Rectal smooth muscle tissue (tissue), 1 donor: Measurements from ENCODE around the gene GPR42.
"Not testable (repeated sequence)": the region's sequence is repeated elsewhere in the genome, so short reads cannot be mapped to it uniquely, and the experiment has no call there.

Experiments
- H3K27ac ChIP-seq: one replicate; pipeline ENCODE4 v1.7.0; 2013; ENCODE audit warnings: low read depth, low read length, inconsistent platforms
- H3K27me3 ChIP-seq: one replicate; pipeline ENCODE4 v1.7.0; 2013; ENCODE audit warnings: low read length; ENCODE audit not compliant: control insufficient read depth, insufficient read depth
- H3K36me3 ChIP-seq: one replicate; pipeline ENCODE4 v1.7.0; 2013; ENCODE audit warnings: low read length; ENCODE audit not compliant: control insufficient read depth, insufficient read depth
- H3K4me1 ChIP-seq: one replicate; pipeline ENCODE4 v1.7.0; 2013; ENCODE audit warnings: low read length; ENCODE audit not compliant: control insufficient read depth, insufficient read depth
- H3K4me3 ChIP-seq: one replicate; pipeline ENCODE4 v1.7.0; 2013; ENCODE audit warnings: low read length
- H3K9ac ChIP-seq: one replicate; pipeline ENCODE4 v1.7.0; 2013; ENCODE audit warnings: low read length

The GPR42 gene

DNA sequence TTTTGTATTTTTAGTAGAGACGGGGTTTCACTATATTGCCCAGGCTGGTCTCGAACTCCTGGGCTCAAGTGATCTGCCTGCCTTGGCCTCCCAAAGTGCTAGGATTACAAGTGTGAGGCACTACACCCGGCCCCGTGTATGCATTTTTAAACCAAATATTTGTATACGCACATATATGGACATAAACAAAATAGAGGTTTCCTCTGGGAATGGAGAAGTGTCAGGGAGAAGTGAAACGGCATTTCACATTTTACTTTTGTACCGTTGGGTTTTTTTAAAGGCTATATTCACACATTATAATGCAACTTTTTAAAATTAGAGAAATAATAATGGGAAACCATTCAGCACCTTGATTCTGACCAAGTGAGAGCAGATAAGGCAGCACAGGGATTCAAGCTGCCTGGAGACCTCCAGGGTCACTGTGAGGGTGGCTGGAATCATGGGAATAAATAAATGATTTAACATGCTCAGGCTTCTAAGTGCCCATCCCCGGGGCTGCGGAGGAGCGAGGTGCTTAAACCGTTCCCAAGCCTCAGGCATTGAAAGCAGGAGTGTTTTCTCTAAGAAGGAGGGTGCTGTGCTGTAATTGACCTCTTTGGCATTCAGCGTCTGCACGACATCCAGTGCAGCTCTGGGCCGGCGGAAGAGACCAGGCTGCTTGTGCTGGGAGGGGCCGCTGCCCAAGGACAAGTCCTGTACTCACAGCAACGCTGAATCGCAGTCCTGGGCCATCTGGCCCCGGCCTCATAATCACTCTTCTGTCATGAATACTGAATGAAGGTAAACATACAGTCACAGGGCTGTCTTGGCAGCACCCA lies 24.7 kb downstream of the GPR42 start:
- no peaks in the 10 kb centered on the region for H3K36me3 ChIP-seq

GRCh38 chr19:35396240-35396885 lies 25.5 kb downstream of the GPR42 start:
- H3K4me3 ChIP-seq, result no peak overlapping the region
- no peaks in the 10 kb centered on the region for H3K27me3 ChIP-seq
- no peak overlapping the region for H3K9ac ChIP-seq
- peak overlapping the region; percentile 2 for H3K27ac ChIP-seq
- no peaks in the 10 kb centered on the region for H3K36me3 ChIP-seq
- no peaks in the 10 kb centered on the region for H3K4me1 ChIP-seq

More for the DNA sequence above, 24.7 kb downstream of the GPR42 start:
- Histone ChIP-seq H3K27ac (peak overlapping the region; percentile 2), H3K27me3 (no peaks in the 10 kb centered on the region), H3K9ac (no peak overlapping the region), H3K4me1 (no peaks in the 10 kb centered on the region), H3K4me3 (no peak overlapping the region)

- no peak overlapping the region for H3K27ac ChIP-seq
- no peaks in the 10 kb centered on the region for H3K27me3 ChIP-seq
- no peaks in the 10 kb centered on the region for H3K36me3 ChIP-seq
- H3K9ac ChIP-seq, result no peak overlapping the region
- H3K4me1 ChIP-seq, result no peaks in the 10 kb centered on the region
- no peak overlapping the region for H3K4me3 ChIP-seq
These were observed 26.2 kb downstream of the GPR42 start for GRCh38 chr19:35397064-35397463.

DNA sequence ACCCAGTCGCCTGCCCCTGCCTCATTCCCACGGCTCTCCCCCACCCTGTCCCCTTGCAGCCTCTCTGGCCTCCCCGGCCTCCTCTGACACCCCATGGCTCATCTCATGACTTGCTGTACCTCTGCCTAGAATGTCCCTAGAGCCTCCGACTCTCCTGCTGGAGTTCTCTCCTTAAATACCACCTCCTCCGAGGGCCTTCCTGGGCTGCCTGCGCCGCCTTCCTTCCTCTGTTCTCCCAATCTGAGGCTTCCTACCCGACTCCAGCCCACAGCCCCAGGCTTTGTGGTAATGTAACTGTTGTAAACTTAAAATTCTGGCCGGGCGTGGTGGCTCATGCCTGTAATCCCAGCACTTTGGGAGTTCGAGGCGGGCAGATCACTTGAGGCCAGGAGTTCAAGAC lies 27.7 kb downstream of the GPR42 start:
- Histone ChIP-seq H3K27me3 (no peaks in the 10 kb centered on the region), H3K4me1 (no peaks in the 10 kb centered on the region), H3K9ac (no peak overlapping the region), H3K36me3 (no peaks in the 10 kb centered on the region), H3K4me3 (no peak overlapping the region), H3K27ac (no peak overlapping the region)

DNA sequence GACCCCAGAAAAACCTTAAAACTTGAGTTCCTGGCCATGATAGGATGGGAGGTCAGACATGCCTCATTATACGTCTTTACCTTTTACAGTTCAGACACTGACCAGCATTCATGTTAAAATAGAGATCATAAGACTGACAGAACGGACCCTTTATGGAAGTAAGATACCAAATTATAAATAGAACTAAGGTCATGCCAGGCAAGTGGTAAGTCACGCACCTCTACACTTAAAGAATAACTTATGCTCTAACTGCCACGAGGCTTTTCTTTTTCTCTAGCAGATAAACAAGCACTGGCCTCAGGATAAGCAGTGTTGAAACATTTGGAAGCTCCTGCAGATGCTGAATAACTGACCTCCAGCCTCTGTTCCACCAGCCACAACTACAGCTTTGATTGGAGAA lies 28.4 kb downstream of the GPR42 start:
- H3K4me3 ChIP-seq, result no peak overlapping the region
- no peak overlapping the region for H3K27ac ChIP-seq
- H3K4me1 ChIP-seq, result no peaks in the 10 kb centered on the region
- H3K27me3 ChIP-seq, result no peaks in the 10 kb centered on the region
- no peak overlapping the region for H3K9ac ChIP-seq
- H3K36me3 ChIP-seq, result no peaks in the 10 kb centered on the region

DNA sequence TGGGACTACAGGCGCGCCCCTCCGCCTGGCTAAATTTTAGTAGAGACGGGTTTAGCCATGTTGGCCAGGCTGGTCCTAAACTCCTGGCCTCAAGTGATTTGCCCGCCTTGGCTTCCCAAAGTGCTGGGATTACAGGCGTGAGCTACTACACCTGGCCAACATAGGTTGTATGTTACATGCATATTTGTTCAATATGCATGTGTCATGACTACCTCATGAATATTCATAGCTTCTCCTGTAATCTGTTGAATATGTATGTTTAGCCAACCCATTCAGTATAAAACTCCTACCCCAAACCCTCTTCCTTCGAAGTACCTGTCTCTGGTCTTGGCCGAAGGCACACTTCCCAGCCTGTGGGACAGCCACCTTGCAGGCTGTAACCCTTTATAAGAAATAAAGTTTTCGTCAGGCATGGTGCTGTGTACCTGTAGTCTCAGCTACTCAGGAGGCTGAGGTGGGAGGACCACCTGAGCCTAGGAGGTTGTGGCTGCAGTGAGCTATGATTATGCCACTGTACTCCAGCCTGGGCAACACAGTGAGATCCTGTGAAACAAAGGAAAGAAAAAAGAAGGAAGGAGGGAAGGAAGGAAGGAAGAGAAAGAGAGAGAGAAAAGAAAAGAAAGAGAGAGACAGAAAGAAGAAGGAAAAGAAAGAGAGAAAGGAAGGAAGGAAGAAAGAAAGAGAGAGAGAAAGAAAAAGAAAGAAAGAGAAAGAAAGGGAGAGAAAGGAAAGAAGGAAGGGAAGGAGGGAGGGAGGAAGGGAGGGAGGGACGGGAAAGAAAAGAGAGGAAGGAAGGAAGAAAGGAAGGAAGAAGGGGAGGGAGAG lies 29.3 kb downstream of the GPR42 start:
- Histone ChIP-seq H3K4me1 (no peaks in the 10 kb centered on the region), H3K9ac (no peak overlapping the region), H3K27ac (no peak overlapping the region), H3K27me3 (no peaks in the 10 kb centered on the region), H3K36me3 (no peaks in the 10 kb centered on the region), H3K4me3 (no peak overlapping the region)

- no peak overlapping the region for H3K27ac ChIP-seq
- H3K4me3 ChIP-seq, result no peak overlapping the region
- H3K4me1 ChIP-seq, result no peaks in the 10 kb centered on the region
These were observed 29.9 kb downstream of the GPR42 start for GRCh38 chr19:35400773-35401100.

DNA sequence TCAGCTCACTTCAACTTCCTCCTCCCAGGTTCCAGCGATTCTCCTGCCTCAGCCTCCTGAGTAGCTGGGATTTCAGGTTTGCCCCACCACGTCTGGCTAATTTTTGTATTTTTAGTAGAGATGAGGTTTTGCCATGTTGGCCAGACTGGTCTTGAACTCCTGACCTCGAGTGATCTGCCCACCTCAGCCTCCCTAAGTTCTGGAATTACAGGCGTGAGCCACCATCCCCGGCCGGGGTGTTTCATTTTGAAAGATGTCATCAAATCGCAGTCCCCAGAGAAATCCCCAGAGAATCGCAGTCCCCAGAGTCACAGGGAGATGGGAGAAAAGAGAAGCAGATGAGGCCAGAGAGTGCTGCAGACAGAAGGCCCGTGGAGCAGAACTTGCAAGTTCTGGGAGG lies 30.5 kb downstream of the GPR42 start:
- not testable (repeated sequence) for H3K27ac ChIP-seq, H3K4me1 ChIP-seq, H3K4me3 ChIP-seq, H3K9ac ChIP-seq, H3K36me3 ChIP-seq, H3K27me3 ChIP-seq

More at GRCh38 chr19:35400773-35401100, 29.9 kb downstream of the GPR42 start:
- Histone ChIP-seq H3K9ac (no peak overlapping the region), H3K27me3 (no peaks in the 10 kb centered on the region), H3K36me3 (no peaks in the 10 kb centered on the region)

DNA sequence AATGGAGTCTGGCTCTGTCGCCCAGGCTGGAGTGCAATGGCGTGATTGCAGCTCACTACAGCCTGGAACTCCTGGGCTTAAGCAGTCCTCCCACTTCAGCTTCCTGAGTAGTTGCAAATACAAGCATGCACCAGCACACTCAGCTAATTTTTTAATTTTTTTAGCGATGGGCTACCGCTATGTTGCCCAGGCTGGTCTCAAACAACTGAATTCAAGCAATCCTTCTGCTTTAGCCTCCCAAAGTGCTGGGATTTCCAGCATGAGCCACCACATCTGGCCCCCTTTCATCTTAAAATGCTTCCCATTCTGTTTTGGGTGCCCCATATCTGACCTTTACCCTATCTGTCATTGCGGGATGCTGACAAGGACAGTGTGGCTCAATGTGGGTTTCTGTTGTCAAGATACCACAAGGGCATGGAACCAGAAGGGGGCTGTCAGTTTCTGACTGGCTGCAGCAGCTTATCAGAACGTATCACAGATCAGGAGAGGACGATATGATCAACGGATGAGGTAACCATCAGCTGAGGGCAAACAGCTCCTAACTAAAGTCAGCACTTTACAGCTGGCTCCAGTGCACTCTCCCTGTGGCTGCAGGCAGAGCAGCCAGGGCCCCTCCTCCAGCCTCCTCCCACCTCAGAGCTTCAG lies 32.4 kb downstream of the GPR42 start:
- Histone ChIP-seq H3K9ac (no peak overlapping the region), H3K36me3 (no peaks in the 10 kb centered on the region), H3K27me3 (no peaks in the 10 kb centered on the region), H3K4me1 (no peaks in the 10 kb centered on the region), H3K4me3 (no peak overlapping the region), H3K27ac (no peak overlapping the region)

DNA sequence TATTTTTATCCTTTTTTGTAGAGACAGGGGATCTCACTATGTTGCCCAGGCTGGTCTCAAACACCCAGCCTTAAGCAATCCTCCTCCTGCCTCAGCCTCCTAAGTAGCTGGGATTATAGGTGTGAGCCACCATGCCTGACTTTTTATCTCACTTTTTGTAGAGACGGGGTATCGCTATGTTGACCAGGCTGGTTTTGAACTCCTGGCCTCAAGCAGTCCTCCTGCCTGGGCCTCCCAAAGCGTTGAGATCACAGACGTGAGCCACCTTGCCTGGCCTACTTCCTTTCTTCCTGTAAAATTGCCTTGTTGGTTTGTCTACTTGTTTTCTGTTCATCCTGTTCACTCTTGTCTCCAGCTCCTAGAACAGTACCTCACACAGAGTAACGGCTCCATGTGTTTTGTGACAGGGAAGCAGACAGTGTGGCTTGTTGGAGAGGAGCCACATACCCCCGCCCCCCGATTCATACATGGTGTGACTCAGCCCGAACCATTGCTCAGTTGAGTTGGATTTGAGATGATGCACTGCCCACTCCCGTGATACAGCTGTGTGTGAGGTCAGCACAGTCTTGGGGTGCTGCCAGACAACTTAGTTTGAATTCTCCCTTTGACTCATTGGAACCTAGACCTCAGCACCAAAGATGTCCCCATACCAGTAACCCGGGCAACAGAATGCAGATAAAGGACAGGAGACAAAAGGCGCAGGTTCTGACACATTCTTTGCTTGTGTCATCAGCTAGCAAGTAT lies 34.2 kb downstream of the GPR42 start:
- Histone ChIP-seq H3K27me3 (no peaks in the 10 kb centered on the region), H3K27ac (no peak overlapping the region), H3K36me3 (no peaks in the 10 kb centered on the region), H3K4me3 (no peak overlapping the region), H3K4me1 (no peaks in the 10 kb centered on the region), H3K9ac (no peak overlapping the region)

DNA sequence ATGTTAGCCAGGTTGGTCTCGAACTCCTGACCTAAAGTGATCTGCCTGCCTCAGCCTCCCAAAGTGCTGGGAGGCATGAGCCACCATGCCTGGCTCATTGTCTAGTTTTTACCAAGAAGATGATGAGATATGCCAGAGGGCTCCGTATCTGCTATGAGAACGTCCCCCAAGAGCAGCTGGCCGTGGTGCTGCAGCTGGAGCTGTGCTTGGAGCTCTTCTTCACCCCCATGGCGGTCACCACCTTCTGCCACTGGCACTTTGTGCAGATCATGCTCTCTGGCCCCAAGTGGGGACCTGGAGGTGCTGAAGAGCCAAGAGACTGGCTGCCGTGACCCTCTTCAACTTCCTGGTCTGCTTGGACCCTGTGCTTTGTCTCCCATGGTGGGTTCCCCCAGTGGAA lies 36.8 kb downstream of the GPR42 start:
- Histone ChIP-seq H3K27me3 (no peaks in the 10 kb centered on the region), H3K4me3 (no peak overlapping the region), H3K9ac (no peak overlapping the region)

More for the DNA sequence above, 36.8 kb downstream of the GPR42 start:
- H3K4me1 ChIP-seq, result no peaks in the 10 kb centered on the region
- no peak overlapping the region for H3K27ac ChIP-seq
- no peaks in the 10 kb centered on the region for H3K36me3 ChIP-seq
